GM18907 (cell line): ENCODE measurements around the gene NEAT1.

Experiments
- ATAC-seq: cut with Tn5 transposase; IDR thresholded peaks from one replicate; pipeline ENCODE4 v1.9.1; 2021; ENCODE audit warnings: mild to moderate bottlenecking, moderate library complexity; ENCODE audit not compliant: unreplicated experiment

NEAT1 gene

DNA sequence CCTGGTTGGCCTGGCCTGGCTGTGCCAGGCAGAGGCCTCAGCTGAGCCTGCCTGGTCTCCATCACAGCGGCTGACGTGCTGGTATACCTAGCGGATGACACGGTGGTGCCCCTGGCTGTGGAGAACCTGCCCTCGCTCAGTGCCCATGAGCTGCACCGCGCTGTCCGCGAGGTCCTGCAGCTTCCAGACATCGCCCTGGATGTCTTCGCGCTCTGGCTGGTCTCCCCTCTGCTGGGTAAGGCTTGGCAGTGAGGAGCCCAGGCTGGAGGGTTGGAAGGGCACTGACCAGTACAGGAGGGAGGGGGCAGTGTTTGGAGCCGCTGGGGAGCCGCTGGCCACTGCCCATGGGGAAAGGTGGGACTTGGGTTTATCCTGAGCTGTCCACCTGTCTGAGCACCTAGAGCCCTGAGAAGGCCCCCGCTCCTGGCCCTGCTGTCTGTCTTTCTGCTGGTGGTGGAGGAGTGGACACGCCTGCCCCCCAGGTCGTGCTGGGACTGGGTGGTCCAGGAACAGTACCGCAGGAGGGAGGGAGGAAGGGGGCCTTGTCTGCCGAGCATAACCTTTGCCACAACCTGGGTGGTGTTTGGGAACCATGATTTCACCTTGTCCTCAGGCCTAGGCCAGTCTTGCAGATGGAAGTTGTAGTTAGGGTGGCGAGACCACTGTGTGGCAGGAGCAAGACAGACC, 33.2 kb upstream of the NEAT1 start:
- ATAC-seq, result no peak

DNA sequence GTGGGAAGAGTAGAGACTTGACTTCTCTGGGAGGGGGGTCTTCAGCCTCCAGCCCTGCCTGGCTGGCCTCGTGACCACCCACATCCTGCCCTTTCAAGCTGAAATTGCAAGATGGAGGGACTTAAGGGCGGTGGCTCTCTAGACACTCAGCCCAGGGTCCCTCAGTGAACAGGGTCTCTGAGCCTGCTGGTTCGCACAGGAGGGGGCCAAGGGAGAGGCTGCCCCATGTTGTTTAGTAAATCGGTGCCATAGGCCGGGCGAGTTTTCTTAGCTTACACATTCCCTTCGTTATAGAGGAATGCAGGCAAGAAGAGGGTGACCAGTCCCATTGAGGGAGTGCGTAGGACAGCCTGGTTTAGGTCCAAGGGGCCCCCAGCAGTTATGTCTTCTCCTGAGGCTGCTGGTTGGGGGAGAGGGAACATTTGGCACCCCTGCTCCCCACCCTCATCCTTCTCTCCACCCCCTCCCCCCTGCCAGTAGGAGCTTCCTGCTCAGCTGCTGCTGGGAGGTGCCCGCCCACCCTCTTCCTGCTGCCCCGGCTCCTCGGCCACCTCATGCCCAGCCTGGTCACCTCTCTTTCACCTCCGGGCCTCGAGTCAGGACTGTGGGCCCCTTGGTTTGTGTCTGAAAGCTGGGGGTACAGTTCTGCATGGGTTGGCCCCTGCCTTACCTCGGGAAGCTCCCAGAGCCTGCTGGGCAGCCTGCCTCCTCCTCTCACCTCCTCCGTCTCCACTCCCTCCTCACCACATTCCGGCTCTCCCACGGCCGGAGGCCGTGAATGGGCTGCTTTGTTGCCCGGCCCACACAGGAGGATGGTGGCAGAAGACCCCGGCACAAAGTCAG, 32.3 kb upstream of the NEAT1 start:
- no peak for ATAC-seq

DNA sequence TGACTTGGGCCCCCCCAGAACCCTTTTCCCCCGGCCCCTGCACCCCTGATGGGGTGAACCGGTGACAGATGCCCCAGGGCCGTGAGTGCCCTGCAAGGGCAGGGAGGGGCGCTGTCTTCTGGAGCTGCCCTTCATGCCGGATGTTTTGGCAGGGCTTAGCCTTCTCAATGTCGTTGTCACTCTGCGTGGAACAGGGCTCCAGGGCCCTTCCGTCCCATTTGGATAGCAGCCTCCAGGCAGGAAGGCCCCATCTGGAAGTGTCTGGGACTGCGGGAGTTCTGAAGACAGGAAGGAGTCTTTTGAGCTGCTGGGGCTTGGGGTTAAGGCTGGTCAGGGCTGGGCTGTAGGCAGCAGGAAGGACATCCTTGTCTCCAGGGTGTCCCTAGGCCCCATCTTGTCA, 31.6 kb upstream of the NEAT1 start:
- ATAC-seq, result no peak

DNA sequence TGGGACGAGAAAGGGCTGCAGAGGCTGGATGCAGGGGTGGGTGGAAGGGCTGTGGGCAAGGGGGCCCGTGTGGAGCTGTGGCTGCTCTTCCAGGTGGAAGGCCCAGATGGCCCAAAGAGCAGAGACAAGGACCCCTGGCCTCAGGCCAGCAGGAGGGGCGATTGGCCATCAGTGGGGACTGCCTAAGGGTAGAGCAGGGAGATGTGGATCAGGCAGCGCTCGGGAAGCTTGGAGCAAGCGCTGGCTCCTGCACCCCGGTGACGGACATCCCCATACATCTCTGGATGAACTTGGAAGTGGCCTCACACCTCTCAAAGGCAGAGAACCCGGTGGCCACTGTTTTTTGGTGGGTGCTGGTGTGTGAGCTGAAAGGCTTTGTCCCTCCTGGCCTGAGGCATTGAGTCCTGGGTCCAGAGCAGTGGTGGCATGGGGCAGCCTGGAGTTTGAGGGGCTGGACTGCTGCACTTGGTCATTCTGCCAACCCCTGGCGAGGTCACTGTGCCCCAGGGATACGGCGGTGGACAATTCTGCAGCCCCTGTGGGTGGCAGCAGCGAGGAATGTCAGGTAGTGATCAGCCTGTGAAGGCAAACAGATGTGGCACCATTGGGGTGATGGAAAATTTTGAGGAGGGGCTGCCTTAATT, 30.3 kb upstream of the NEAT1 start:
- ATAC-seq, result no peak

DNA sequence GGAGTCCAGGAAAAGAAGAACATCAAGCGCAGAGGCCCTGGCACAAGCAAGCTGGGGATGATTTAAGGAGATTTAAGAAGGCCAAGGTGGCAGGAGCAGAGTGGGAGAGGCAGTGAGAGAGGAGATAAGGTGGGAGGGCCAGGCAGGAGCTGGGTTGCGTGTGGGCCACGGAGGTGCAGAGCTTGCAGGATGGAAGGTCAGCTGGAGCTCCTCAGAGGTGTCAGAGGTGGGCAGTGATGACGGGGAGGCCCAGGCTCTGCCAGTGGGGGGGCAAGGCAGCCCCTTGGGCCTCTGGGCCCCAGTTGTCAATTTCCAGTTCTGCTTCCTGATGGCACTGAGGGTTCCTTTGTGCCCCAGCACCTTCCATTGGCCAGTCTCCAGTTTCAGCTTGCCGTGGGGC, 29.7 kb upstream of the NEAT1 start:
- no peak for ATAC-seq

DNA sequence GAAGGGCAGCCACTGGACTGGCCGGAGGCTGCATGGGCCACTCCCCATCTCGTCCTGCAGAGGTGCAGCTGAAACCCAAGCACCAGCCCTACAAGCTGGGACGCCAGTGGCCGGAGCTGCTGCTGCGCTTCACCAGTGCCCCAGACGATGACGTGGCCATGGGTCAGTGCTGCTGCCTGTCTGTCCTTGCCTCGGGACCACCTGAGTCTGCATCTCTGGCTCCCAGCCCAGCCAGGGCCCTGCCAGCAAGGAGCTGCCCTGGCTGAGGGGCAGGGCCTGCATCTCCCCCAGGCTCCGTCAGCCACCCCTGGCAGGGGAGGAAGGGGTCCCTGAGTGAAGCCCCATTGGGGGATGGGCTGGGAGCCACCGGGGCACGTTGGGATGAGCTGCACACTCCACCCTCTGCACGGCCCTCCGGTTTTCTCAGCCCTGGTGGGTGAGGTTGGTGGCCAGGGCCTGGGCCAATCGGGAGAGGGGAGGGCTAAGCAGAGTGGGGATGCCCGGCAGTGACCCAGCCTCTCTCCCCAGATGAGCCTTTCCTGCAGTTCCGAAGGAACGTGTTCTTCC, 29.0 kb upstream of the NEAT1 start:
- no peak for ATAC-seq

DNA sequence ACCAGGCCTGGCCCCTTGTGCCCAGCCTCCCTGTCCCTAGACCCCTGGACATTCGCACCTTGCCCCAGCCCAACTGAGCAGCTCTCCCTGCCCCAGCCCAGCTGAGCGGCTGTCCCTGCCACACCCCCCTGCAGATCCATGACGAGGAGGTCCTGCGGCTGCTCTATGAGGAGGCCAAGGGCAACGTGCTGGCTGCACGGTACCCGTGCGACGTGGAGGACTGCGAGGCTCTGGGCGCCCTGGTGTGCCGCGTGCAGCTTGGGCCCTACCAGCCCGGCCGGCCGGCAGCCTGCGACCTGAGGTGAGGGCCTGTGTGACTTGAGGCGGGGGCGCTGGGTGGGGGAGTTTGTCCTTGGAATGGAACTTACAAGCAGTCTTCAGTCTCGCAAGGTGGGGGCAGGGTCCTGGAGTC, 28.5 kb upstream of the NEAT1 start:
- ATAC-seq, result no peak

DNA sequence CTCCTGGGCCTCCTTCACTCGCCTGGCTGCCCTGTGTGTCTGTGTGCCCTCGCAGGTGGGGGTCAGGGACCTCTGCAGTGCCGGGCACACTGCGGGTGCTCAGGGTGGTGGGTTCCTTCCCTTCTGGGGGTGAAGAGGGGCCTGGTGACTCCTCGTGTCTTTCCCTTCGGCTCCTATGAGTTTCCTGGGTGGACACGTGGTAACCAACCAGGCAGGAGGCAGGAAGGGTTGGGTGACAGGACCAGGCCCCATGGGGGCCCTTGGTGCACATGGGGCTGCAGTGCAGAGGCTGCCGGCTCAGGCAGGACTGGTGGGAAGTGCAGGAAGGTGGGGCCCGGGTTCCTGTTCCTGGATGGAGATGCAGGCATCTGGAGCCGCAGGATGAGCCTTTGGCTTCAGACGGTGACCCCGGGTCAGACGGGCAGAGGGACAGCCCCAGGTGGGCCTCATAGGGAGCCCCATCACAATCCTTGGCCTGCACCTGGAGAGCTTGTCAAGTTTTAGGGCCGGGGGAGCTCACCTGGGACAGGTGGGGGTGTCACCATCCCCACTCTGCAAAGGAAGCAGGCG, 26.6 kb upstream of the NEAT1 start:
- no peak for ATAC-seq

DNA sequence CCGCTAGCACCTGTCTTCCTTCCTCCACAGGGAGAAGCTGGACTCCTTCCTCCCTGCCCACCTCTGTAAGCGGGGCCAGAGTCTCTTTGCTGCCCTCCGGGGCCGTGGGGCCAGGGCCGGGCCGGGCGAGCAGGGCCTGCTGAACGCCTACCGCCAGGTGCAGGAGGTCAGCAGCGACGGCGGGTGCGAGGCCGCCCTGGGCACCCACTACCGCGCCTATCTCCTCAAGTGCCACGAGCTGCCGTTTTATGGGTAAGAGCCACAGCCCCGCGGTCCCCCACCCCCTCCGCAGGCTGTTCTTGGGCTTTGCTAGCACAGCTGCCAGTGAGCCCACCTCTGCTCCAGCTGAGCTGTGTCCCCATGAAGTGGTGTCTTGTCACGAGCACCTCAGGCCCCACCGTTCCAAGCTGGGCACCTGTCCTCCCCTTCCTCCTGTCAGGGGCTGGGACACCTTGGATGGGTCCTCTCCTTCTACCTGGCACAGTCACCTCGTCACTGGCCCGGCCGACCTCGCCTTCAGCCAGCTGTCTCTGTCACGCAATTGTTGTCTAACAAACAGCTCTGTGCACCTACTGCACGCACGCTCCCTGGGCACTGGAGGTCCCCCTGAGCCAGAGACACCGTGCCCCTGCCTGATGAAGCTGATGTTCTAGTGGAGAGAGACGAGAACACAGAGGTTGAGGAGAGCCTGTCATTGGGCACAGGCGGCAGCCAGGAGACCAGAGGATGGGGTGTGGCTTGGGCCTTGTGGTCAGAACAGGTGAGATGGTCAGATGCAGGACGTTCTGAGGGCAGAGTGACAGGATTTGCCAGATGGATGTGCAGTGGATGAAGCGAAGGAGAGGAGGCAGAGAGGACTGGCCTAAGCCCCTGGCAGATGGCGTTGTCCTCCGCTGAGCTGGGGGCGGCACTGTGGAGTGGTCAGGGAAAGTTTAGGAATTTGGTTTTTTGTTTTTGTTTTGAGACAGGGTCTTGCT, 25.5 kb upstream of the NEAT1 start:
- no peak for ATAC-seq

DNA sequence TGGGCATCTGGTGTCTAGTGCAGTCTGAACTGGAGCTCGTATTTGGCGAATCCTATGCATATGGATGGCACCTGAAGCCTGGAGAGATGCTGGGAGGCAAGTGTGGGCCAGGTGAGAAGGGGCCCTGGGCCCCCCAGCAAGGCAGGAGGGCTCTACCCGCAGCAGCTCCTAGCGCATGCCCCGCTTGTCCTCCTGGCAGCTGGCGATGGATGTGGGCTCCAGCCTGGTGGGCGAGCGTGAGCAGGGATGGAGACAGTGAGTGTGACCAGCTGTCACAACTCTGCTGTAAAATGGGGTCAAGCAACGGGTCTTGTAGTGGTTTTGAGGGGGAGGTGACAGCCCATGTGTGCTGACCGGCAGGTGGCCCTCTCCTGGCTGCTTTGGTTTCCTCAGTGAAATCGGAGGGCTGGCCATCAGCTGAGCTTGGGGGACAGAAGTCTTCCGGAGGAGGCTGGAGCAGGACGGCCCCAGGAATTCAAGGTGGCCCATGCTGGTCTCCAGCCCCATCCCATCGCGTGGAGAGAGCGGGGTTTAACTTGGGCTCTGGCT, 24.2 kb upstream of the NEAT1 start:
- no peak for ATAC-seq

DNA sequence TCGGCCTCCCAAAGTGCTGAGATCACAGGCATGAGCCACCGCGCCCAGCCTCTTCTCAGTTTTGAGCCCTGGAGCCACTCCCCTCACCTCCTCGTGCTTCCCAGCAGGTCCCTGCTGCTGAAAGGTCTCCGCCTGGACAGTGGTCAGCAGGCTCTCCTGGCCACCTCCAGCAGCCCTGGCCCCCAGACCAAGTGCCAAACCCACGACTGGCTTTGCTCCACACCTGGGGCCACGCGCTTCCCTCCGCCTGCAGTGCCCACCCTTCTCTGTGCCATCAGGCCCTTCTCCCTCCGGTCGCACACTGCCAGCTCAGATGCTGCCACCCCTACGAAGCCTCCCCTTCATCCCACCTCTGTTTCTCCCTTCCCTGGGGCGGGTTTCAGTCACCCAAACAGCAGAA, 23.3 kb upstream of the NEAT1 start:
- no peak for ATAC-seq

DNA sequence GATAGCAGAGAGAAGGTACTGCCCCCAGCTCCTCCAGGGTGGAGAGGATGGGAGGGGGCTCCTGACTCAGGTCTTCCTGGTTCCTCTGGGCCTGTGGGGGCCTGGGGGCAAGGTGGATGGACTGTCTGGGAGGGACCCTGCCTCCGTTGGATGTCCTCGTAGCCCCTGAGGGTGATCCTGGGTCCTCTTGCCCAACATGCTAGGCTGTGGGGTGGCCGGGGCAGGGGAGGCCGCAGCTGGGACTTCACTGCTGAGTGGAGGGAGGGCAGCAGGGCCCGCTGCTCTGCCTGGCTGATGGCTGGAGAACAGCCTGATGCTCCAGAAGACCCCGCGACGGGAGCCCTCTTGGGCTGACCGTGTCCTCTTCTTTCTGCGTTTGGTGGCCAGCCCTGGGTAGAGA, 22.8 kb upstream of the NEAT1 start:
- ATAC-seq, result no peak

DNA sequence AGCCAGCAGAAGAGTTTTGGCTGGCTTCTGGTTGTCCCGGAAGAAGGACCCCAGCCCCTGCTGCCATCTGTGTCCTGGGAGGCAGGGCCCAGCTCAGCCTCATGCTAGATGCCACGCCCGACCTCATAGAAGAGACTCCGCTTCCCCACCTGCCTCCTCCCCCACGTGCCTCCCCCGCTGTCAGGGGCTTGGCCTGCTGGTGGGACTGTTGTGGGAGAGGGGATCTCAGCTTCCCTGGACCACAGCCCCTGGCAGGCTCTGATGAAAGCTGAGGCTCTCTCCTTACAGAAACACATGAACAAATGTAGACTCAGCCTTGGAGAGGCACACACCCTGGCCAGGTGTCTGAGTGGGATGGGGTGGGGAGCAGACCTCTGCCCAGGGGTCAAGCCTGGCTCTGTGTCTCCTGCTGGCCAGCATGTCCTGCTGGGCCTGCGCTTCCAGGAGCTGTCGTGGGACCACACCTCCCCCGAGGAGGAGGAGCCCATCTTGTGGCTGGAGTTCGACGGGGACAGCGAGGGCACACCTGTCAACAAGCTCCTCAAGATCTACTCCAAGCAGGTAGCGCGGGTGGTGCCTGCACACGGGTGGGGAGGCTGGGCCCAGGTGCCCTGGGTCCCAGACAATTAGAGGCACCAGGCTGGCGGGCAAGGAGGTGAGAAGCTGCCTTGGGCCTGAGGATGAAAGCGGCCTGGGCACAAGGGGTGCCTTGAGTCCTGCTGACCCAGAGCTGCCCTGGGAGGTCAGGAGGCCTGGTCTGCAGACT, 22.1 kb upstream of the NEAT1 start:
- ATAC-seq, result no peak

DNA sequence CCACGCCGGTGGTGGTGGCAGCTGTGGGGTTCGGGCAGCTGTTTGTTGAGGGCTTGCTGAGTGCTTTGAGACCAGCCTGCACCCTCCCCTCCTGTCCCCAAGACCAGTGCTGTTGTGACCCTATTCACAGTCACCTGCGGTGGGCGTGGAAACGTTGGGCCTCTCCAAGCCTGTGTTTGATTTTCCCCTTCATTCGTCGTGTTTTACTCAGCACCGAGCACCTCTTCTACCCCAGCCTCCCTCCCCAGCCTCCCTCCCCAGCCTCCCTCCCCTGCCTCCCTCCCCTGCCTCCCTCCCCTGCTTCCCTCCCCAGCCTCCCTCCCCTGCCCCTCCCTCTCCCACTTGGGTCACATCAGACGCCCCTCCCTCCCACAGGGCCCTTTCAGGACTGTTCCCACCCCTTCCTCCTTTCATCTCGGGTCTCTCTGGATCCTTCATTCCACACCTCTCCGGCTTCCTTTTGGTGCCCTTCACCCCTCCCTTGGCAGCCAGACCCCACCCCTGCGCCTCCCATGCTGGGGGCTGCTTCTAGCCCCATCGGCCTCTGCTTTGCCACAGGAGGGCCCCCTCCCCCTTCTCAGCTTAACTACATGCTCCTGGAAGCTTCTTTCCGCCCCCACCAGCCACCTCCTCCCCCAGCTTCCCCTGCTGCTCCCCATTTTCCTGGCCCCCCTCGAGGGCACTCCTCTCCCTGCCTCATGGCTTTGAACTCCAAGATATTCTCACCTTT, 21.4 kb upstream of the NEAT1 start:
- no peak for ATAC-seq

DNA sequence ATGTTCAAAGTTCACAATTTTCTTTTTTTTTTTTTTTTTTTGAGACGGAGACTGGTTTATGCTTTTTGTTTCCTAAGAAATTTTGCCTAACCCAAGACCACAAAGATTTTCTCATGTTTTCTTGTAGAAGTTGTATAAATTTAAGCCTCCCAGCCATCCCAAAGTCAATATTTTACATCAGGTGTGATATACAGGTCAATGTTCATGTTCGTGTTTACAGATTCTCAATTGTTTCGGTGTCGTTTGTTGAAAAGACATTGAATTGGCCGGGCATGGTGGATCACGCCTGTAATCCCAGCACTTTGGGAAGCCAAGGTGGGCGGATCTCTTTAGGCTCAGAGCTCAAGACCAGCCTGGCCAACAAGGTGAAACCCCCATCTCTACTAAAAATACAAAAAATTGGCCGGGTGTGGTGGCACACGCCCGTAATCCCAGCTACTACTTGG, 20.8 kb upstream of the NEAT1 start:
- no peak for ATAC-seq

DNA sequence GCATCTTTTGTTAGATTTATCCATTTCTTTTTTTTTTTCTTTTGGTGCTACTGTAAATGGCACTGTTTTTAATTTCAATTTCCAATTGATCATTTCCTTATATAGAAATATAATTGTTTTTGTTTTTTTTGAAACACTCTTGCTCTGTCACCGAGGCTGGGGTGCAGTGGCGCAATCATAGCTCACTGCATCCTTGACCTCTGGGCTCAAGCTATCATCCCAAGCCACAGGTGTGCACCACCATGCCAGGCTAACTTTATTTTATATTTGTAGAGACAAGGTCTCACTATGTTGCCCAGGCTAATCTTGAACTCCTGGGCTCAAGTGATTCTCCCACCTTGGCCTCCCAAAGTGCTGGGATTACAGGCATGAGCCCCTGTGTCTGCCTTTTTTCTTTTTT, 19.8 kb upstream of the NEAT1 start:
- ATAC-seq, result no peak

DNA sequence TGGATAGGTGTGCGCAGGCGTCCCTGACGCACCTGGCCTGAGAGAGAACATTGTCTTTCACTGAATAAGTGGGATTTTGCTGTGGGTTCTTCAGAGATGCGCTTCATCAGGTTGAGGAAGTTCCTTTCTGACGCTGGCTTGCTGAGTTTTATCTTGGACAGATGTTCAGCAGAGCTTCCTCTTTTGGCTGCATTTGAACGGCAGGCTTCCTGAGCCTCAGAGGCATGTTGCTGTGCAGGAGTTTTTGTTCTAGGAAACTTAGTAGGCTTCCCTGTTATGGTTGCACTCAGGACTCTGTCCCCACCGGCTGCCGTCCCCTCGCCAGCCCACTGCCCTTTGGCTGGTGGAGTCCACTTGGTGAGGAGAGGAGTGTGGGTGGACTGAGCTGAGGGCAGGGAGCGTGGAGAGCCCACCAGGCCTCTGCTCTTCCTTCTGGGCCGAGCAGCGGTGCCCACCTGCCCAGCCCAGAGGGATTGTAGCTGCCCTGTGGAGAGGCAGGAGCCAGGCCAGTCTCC, 18.9 kb upstream of the NEAT1 start:
- ATAC-seq, result no peak

DNA sequence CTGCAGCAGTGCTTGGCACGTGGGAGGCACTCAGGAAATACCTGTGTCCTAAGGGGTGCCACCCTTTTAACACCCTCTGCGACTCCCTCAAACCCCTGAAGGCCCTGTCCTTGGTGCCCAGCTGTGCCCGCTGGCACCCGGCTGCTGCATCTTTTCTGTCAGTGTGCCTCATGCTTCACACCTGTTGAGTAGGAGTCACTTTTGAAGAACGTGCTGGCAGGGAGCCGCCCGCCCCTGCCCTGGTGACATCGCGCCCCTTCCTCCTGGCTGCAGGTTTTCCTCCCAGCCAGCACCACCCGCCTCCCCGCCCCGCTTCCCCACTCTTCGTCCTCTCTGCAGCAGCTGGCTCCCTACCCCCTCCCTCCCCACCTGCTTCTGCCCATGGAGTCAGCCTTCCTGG, 18.4 kb upstream of the NEAT1 start:
- ATAC-seq, result no peak
